Neuron (in vitro differentiated cells): Measurements from ENCODE around the gene ADK.
"Not testable (repeated sequence)": the region's sequence is repeated elsewhere in the genome, so short reads cannot be mapped to it uniquely, and the experiment has no call there.

Experiments
- H2AFZ ChIP-seq: one replicate; pipeline ENCODE4 v1.6.1; 2013; ENCODE audit warnings: low read depth, mild to moderate bottlenecking, inconsistent platforms, low read length, moderate library complexity
- H3K27me3 ChIP-seq: one replicate; pipeline ENCODE4 v1.6.1; 2013; ENCODE audit warnings: low read length; ENCODE audit not compliant: insufficient read depth
- H3K36me3 ChIP-seq: one replicate; pipeline ENCODE4 v1.6.1; 2013; ENCODE audit warnings: low read length; ENCODE audit not compliant: insufficient read depth
- H3K4me1 ChIP-seq: one replicate; pipeline ENCODE4 v1.6.1; 2013; ENCODE audit warnings: low read length; ENCODE audit not compliant: insufficient read depth
- H3K4me3 ChIP-seq: 2 replicates; pipeline ENCODE4 v1.5.1; 2013; ENCODE audit warnings: mild to moderate bottlenecking, low read length, moderate library complexity
- H3K9me3 ChIP-seq: one replicate; pipeline ENCODE4 v1.6.1; 2013; ENCODE audit warnings: low read length

ADK gene

GRCh38 chr10:74529205-74529604 lies 378.2 kb downstream of the ADK start:
- no peaks in the 10 kb centered on the region for H3K27me3 ChIP-seq
- no peaks in the 10 kb centered on the region for H3K4me1 ChIP-seq
- H3K9me3 ChIP-seq: no peaks in the 10 kb centered on the region
- no peak overlapping the region for H3K4me3 ChIP-seq
- no peaks in the 10 kb centered on the region for H3K36me3 ChIP-seq
- no peak overlapping the region for H2AFZ ChIP-seq

- Histone ChIP-seq H3K27me3 (no peaks in the 10 kb centered on the region), H3K4me3 (no peak overlapping the region), H3K4me1 (no peaks in the 10 kb centered on the region), H3K9me3 (no peaks in the 10 kb centered on the region), H3K36me3 (no peaks in the 10 kb centered on the region), H2AFZ (no peak overlapping the region)
These were observed 380.0 kb downstream of the ADK start for GRCh38 chr10:74530981-74531380.

- Histone ChIP-seq H3K4me1 (peaks cover 6% of the 10 kb centered on the region), H3K9me3 (no peaks in the 10 kb centered on the region), H2AFZ (no peak overlapping the region), H3K36me3 (no peaks in the 10 kb centered on the region), H3K27me3 (no peaks in the 10 kb centered on the region), H3K4me3 (no peak overlapping the region)
These were observed 388.3 kb downstream of the ADK start for GRCh38 chr10:74539317-74539716.

- peaks cover 6% of the 10 kb centered on the region for H3K4me1 ChIP-seq
- H3K9me3 ChIP-seq: no peaks in the 10 kb centered on the region
These were observed 390.4 kb downstream of the ADK start for GRCh38 chr10:74541375-74541774.

GRCh38 chr10:74542077-74542476 lies 391.1 kb downstream of the ADK start:
- peaks cover 6% of the 10 kb centered on the region for H3K4me1 ChIP-seq
- H3K4me3 ChIP-seq: no peak overlapping the region
- no peaks in the 10 kb centered on the region for H3K36me3 ChIP-seq

More at GRCh38 chr10:74541375-74541774, 390.4 kb downstream of the ADK start:
- Histone ChIP-seq H3K27me3 (no peaks in the 10 kb centered on the region), H3K36me3 (no peaks in the 10 kb centered on the region), H2AFZ (no peak overlapping the region), H3K4me3 (no peak overlapping the region)

GRCh38 chr10:74543276-74543675 lies 392.3 kb downstream of the ADK start:
- no peaks in the 10 kb centered on the region for H3K36me3 ChIP-seq
- H3K4me1 ChIP-seq: peaks cover 6% of the 10 kb centered on the region
- no peaks in the 10 kb centered on the region for H3K27me3 ChIP-seq
- H3K9me3 ChIP-seq: no peaks in the 10 kb centered on the region
- H2AFZ ChIP-seq: no peak overlapping the region
- H3K4me3 ChIP-seq: no peak overlapping the region

More at GRCh38 chr10:74542077-74542476, 391.1 kb downstream of the ADK start:
- Histone ChIP-seq H3K9me3 (no peaks in the 10 kb centered on the region), H3K27me3 (no peaks in the 10 kb centered on the region), H2AFZ (no peak overlapping the region)

- Histone ChIP-seq H3K4me1 (peaks cover 6% of the 10 kb centered on the region), H3K36me3 (no peaks in the 10 kb centered on the region), H2AFZ (no peak overlapping the region), H3K27me3 (no peaks in the 10 kb centered on the region), H3K9me3 (no peaks in the 10 kb centered on the region), H3K4me3 (no peak overlapping the region)
These were observed 393.1 kb downstream of the ADK start for GRCh38 chr10:74544106-74544505.

GRCh38 chr10:74548676-74549075 lies 397.7 kb downstream of the ADK start:
- Histone ChIP-seq H3K4me3 (no peak overlapping the region), H3K27me3 (no peaks in the 10 kb centered on the region), H3K4me1 (peaks cover 5% of the 10 kb centered on the region), H2AFZ (no peak overlapping the region), H3K36me3 (no peaks in the 10 kb centered on the region), H3K9me3 (no peaks in the 10 kb centered on the region)

GRCh38 chr10:74556072-74556705 lies 405.2 kb downstream of the ADK start:
- Histone ChIP-seq H3K4me1 (no peaks in the 10 kb centered on the region), H3K9me3 (peaks cover 2% of the 10 kb centered on the region), H3K27me3 (no peaks in the 10 kb centered on the region), H3K4me3 (no peak overlapping the region), H3K36me3 (peaks cover 3% of the 10 kb centered on the region), H2AFZ (no peak overlapping the region)

GRCh38 chr10:74557098-74557497 lies 406.1 kb downstream of the ADK start:
- no peak overlapping the region for H3K4me3 ChIP-seq
- peaks cover 3% of the 10 kb centered on the region for H3K36me3 ChIP-seq
- no peaks in the 10 kb centered on the region for H3K4me1 ChIP-seq
- no peak overlapping the region for H2AFZ ChIP-seq
- no peaks in the 10 kb centered on the region for H3K27me3 ChIP-seq
- peaks cover 2% of the 10 kb centered on the region for H3K9me3 ChIP-seq

GRCh38 chr10:74558403-74558802 lies 407.4 kb downstream of the ADK start:
- no peaks in the 10 kb centered on the region for H3K4me1 ChIP-seq

GRCh38 chr10:74558897-74559296 lies 407.9 kb downstream of the ADK start:
- H3K27me3 ChIP-seq: no peaks in the 10 kb centered on the region
- no peak overlapping the region for H2AFZ ChIP-seq
- H3K9me3 ChIP-seq: peaks cover 2% of the 10 kb centered on the region
- no peaks in the 10 kb centered on the region for H3K4me1 ChIP-seq
- peaks cover 3% of the 10 kb centered on the region for H3K36me3 ChIP-seq
- H3K4me3 ChIP-seq: no peak overlapping the region

More at GRCh38 chr10:74558403-74558802, 407.4 kb downstream of the ADK start:
- peaks cover 3% of the 10 kb centered on the region for H3K36me3 ChIP-seq
- H3K9me3 ChIP-seq: peaks cover 2% of the 10 kb centered on the region
- H3K4me3 ChIP-seq: no peak overlapping the region
- H2AFZ ChIP-seq: no peak overlapping the region
- H3K27me3 ChIP-seq: no peaks in the 10 kb centered on the region

GRCh38 chr10:74568896-74569295 lies 417.9 kb downstream of the ADK start:
- H2AFZ ChIP-seq: not testable (repeated sequence)

GRCh38 chr10:74573497-74573896 lies 422.5 kb downstream of the ADK start:
- H3K9me3 ChIP-seq, H3K4me1 ChIP-seq, H3K36me3 ChIP-seq, H3K27me3 ChIP-seq, H3K4me3 ChIP-seq, H2AFZ ChIP-seq: not testable (repeated sequence)

More at GRCh38 chr10:74568896-74569295, 417.9 kb downstream of the ADK start:
- H3K36me3 ChIP-seq, H3K4me3 ChIP-seq, H3K9me3 ChIP-seq, H3K4me1 ChIP-seq, H3K27me3 ChIP-seq: not testable (repeated sequence)
